GM10847 (cell line): Measurements from ENCODE around the gene BSPH1.

ENCODE experiments used
- POLR2A ChIP-seq: IDR thresholded peaks from 2 replicates; pipeline ENCODE4 v1.6.1; 2011; ENCODE audit not compliant: insufficient read length; ENCODE audit errors: extremely low read depth

Gene BSPH1

GRCh38 chr19:47992070-47992469 lies at the start of gene BSPH1:
BSPH1 (minus strand) TSS chr19:47992170; CDS start chr19:47992081, 89 bp downstream.
- no peak for TF ChIP-seq POLR2A

DNA sequence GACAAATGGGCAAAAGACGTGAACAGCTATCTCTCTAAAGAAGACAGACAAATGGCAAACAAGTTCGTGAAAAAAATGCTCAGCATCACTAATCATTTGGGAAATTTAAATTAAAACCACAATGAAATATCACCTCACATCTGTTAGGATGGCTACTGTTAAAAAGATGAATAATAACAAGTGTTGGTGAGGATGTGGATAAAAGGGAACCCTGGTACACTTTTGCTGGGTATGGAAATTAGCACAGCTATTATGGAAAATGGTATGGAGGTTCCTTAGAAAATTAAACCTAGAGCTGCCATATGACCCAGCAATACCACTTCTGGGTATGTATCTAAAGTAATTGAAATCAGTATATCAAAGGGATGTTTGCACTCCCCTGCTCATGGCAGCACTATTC lies 44.8 kb upstream of the BSPH1 start:
- TF ChIP-seq POLR2A, result no peak

GRCh38 chr19:48033604-48034003 lies 41.6 kb upstream of the BSPH1 start:
- no peak for TF ChIP-seq POLR2A

DNA sequence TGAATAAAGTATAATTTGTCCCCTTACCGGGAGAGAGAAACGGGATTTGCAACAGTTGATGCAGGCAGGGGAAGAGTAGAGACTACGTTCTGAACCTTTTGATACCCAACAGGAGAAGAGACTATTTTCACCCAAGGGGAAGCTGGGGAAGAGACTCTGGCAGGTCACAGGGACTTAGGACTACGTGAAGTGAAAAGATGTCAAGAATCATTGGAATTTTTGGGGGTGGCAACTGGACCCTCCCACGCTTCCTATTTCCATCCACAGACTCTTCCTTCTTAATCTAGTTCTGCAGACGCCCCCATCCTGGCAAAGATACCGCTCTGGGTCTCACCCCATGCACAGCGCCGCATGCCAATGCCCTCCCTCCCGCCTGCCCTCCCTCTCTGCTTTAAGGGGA lies 38.1 kb upstream of the BSPH1 start:
- no peak for TF ChIP-seq POLR2A

- TF ChIP-seq POLR2A, result no peak
Measured at GRCh38 chr19:48029431-48029830, 37.5 kb upstream of the BSPH1 start.

DNA sequence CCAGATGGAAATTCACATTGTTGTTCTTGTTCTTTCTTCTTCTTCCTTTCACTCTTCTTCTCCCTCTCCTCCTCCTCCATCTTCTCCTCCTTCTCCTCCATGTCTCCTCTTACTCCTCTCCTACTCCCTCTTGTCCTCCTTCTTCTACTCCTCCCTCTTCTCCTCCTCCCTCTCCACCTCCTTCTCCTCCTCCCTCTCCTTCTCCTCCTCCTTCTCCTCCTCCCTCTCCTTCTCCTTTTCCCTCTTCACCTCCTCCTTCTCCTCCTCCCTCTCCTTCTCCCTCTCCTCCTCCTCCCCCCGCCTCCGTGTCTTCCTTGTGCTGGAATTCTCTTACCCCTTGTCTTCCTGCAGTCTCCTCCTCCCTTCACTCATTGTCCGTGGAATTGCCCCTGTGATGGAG lies 33.5 kb upstream of the BSPH1 start:
- TF ChIP-seq POLR2A, result no peak

DNA sequence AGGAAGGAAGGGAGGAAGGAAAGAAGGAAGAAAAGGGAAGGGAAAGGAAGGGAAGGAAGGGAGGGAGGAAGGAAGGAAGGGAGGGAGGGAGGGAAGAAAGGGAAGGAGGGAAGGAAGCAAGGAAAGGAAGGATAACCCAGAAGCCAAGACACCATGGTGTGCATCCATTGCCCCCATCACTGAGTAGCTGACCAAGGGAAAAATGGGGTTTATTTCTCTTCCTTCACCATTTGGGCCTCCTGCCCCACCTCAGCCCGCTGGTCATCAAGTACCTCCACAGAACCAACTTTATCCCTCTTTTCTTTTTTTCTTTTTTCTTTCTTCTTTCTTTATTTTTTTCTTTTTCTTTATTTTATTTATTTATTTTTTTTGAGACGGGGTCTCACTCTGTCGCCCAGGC lies 31.5 kb upstream of the BSPH1 start:
- TF ChIP-seq POLR2A, result no peak

DNA sequence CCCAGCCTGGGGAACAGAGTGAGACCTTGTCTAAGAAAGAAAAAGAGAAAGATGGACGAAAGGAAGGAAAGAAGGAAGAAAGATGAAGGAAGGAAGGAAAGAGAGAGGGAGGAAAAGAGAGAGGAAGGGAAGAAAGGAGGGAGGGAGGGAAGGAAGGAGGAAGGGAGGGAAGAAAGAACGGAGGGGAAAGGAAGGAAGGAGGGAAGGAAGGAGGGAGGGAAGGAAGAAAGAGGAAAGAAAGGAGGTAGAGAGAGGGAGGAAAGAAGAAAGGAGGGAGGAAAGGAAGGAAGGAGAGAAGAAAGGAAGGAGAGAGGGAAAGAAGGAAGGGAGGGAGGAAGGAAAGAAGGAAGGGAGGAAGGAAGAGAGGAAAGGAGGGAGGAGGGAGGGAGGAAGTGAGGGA lies 31.0 kb upstream of the BSPH1 start:
- TF ChIP-seq POLR2A, result no peak

DNA sequence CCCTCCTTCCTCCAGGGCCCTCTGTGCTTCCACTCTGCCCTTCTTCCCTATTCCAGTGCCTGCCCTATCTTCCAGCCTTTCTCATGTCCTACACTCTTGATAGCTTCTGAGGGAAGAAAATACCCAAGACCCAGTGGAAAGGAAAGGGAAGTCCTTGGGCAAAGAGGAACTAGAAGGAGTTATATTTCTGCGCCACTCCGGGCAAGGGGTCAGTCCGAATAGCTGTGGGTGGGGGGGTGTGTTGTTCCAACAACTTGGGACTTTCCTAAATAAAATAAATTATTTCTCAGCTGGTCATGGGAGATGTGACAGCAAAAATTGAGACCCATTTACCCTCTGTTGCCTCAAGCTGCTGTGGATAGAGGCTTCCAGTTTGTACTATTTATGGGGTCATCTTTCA lies 28.7 kb upstream of the BSPH1 start:
- TF ChIP-seq POLR2A, result no peak

DNA sequence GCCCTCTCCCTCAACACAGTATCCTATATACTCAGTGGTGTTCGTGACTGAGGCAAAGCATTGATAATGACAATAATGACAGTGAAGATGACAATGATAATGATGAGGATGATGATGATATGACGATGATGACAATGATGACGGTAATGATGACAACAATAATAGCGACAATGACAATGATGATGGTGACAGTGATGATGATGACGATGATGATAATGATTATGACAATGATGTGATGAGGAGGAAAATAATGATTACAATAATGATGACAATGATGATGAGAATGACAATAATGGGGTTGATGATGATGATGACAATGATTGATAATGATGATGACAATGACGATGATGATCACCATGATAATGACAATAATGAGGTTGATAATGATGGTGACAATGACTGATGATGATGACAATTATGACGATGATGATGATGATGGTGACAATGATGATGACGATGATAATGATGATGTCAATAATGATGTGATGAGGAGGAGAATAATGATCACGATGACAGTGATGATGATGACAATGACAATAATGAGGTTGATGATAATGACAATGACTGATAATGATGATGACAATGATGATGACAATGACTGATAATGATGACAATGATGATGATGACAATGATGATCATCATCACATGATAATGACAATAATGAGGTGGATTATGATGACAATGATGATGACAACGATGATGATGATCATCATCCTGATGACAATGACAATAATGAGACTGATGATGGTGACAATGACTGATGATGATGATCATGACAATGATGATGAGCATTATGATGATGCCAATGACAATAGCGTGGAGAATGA lies 19.2 kb upstream of the BSPH1 start:
- TF ChIP-seq POLR2A, result no peak

- TF ChIP-seq POLR2A, result no peak
Measured at GRCh38 chr19:48006762-48007161, 14.8 kb upstream of the BSPH1 start.

- no peak for TF ChIP-seq POLR2A
Measured at GRCh38 chr19:48004236-48004635, 12.3 kb upstream of the BSPH1 start.

DNA sequence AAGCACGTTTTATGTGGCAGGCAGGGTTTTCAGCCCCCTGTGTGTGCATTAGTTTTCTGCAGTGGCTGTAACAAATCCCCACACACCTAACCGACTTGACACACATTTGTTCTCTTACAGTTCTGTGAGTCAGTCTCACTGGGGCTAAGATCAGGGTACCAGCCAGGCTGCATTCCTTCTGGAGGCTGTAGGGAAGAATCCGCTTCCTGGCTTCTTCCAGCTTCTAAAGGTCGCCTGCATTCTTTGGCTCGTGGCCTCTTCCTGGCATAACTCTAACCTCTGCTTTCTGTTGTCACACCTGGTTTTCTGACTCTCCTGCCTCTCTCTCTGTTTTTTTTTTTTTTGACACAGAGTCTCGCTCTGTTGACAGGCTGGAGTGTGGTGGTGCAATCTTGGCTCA lies 8.9 kb upstream of the BSPH1 start:
- TF ChIP-seq POLR2A, result no peak

DNA sequence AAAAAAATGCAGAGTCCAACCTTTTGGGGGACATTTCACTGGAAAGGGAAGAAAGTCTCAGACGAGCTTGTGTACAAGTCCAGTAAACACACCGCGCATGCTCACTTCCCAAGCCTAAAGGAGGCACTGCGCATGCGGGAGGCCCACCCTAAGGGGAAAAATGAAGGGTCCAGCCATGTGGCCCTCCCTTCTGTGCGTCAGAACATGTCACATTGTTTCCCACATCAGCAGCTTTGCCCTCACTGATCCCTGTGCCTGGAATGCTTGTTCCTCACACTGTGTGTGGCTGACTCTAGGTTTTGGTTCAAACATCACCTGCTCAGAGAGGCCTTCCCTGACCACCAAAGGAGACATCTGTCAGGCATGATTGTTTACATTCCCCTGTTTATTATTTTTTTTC lies 6.8 kb upstream of the BSPH1 start:
- no peak for TF ChIP-seq POLR2A

DNA sequence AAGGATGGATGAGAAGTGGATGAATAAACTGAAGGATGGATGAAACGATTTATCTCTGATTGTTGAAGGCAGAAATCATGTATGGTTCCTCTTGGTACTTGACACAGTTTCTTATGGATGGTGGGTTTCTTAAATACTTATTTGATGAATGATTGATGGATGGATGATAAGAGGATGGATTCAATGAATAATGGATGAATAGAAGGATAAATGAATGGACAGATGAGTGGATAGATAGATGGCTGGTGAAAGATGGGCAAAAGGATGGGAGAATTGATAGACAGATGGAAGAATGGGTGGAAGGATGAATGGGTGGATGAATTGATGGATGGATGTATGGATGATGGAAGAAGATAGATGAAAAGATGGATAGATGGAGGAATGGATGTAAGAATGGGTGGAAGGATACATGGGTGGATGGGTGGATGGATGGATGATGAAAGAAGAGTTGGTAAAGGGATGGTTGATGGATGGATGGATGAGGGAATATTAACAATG lies 4.3 kb upstream of the BSPH1 start:
- no peak for TF ChIP-seq POLR2A

- no peak for TF ChIP-seq POLR2A
Measured at GRCh38 chr19:47994209-47994802, 2.3 kb upstream of the BSPH1 start, which contains the start of gene ELSPBP1. ELSPBP1 (plus strand) TSS chr19:47994632; CDS start chr19:48008668, 14,036 bp downstream.
